Activated T-cell treated with anti-CD3 and anti-CD28 coated beads, Interleukin-2, amount 50 U/mL, for 1 hour (primary cell): ENCODE data around the gene TASOR.
A peak's percentile ranks its signal among the peaks of the same experiment; 100 is the strongest.
"Not testable (repeated sequence)": the region's sequence is repeated elsewhere in the genome, so short reads cannot be mapped to it uniquely, and the experiment has no call there.

Experiments
- DNase-seq: peaks from one replicate; pipeline ENCODE4 v3.0.0-alpha.2; 2020

Gene TASOR

GRCh38 chr3:56683122-56683817 is at the start of gene TASOR:
TSS of gene TASOR (minus strand) at chr3:56683265. CDS start at chr3:56683006, 259 bp downstream.
- peak; percentile 90 for DNase-seq

GRCh38 chr3:56732109-56732508 is 49.0 kb upstream of the TASOR start:
- no peak for DNase-seq

GRCh38 chr3:56725175-56725574 is 42.1 kb upstream of the TASOR start:
- peak; percentile 51 for DNase-seq

- DNase-seq: no peak
Measured at GRCh38 chr3:56724676-56725075, 41.6 kb upstream of the TASOR start.

DNA sequence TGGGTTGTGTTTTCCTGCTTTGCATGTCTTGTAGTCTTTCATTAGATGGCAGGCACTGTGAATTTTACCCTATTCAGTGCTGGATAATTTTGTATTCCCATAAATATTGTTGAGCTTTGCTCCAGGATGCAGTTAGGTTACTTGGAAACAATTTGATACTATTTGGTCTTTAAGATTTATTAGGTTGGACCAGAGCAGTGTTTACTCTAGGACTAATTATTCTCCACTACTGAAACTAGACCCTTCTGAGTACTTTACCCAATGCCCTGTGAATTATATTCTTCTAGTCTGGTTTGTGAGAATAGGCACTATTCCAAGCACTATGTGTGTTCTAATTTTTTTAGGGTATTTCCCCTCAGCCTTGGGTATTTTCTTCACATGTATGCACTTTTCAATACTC is 37.8 kb upstream of the TASOR start:
- DNase-seq: no peak

DNA sequence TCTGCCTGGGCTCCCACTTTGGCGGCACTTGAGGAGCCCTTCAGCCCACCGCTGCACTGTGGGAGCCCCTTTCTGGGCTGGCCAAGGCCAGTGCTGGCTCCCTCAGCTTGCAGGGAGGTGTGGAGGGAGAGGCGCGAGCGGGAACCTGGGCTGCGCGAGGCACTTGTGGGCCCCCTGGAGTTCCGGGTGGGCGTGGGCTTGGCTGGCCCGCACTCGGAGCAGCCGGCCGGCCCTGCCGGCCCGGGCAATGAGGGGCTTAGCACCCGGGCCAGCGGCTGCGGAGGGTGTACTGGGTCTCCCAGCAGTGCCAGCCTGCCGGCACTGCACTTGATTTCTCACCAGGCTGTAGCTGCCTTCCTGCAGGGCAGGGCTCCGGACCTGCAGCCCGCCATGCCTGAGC is 35.7 kb upstream of the TASOR start:
- not testable (repeated sequence) for DNase-seq

- DNase-seq: no peak
Measured at GRCh38 chr3:56711344-56711743, 28.3 kb upstream of the TASOR start.

- not testable (repeated sequence) for DNase-seq
Measured at GRCh38 chr3:56707412-56707811, 24.3 kb upstream of the TASOR start.

DNA sequence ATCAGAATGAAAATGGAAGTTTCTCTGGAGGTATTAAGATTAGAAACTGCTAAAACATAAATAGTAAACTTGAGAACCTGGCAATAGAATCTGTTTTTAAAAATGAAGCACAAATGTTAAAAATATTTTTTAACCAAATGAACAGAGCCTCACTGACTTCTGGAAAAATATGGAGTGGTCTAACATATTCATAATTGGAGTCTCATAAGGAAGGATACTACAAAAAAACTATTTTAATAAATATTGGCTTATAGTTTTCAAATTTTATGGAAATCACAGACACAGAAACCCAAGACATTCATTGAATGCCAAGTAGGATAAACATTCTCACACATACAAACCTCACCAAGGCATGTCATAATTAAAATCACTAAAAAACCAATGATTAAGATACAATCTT is 23.6 kb upstream of the TASOR start:
- no peak for DNase-seq

DNA sequence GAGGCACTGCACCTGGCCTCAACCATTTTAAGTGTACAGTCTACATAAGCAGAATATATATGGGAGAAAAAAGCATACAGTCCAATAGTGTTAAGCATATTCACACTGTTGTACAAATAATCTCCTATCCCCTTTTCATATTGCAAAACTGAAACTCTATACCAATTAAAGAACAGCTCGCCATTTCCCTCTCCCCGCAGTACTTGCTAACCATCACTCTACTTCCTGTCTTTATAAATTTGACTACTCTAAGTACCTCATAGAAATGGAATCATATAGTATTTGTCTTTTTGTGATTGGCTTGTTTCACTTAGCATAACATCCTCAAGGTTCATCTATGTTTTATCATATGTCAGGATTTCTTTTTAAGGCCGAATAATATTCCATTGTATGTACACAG is 21.6 kb upstream of the TASOR start:
- no peak for DNase-seq

DNA sequence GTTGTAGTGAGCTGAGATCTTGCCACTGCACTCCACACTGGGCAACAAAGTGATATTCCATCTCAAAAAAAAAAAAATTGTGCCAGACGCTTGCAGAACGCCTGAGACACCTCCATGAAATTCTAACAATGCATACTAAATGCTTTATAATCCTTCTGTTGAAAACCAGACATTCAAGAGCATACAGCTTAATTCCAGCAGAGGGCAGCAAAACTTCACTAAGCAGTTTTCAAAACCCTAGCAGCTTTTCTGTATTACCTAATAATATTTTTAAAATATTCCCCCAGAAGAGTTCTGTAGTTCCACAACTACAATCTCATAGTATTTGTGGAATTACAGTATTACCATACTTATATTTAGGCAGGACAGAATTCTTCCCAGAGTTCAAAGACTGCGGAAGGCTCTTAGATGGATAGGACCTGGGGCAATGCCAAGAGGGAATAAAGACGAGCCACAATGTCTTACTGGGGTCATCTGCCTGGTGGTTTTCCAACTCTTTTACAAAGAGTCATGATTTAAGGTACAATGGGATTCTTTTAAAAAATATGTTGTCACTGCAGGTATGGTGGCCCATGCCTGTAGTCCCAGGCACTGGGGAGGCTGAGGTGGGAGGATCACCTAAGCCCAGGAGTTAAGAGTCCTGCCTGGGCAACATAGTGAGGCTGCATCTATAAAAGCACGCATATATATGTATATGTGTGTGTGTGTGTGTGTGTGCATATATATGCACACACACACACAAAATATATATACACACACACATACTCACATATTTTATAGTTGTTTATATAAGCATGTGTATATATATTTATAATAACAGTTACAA is 19.6 kb upstream of the TASOR start:
- DNase-seq: no peak

DNA sequence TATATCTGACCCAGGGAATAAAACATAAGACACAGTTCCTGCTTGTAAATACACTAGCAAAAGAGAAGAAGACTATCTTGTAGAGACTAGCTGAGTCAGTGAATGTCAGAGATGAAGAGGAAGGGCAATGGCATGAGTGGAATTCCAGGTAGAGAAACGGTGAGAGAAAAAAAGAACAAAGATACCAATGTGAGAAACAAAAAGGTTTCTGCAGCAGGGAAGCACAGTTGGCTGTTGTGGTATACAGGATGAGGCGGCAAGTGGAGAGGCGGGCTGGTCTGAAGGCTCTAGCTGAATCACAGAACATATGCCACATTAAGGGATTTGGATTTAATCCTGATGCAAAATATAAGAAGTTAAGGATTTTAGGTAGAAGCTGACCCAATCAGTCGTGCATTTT is 17.1 kb upstream of the TASOR start:
- no peak for DNase-seq

- no peak for DNase-seq
Measured at GRCh38 chr3:56694867-56695683, 12.0 kb upstream of the TASOR start.

DNA sequence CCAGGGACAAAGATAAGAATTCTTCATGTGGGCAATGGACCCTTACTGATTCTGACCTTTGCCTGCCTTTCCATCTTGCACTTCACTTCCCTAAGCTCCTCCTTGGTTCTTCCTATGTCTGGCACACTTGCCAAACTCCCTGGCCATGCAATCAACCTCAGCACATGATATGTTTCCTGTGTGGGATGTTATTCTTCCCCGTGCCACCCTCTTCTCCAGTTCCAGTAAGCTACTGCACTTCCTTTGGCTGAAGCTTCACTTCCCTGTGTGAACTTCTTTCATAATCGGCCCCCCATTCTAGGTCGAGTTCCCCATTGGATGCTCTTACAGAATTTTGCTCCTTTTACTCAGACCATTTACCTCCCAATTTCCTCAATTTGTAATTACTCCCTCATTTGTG is 10.7 kb upstream of the TASOR start:
- no peak for DNase-seq

DNA sequence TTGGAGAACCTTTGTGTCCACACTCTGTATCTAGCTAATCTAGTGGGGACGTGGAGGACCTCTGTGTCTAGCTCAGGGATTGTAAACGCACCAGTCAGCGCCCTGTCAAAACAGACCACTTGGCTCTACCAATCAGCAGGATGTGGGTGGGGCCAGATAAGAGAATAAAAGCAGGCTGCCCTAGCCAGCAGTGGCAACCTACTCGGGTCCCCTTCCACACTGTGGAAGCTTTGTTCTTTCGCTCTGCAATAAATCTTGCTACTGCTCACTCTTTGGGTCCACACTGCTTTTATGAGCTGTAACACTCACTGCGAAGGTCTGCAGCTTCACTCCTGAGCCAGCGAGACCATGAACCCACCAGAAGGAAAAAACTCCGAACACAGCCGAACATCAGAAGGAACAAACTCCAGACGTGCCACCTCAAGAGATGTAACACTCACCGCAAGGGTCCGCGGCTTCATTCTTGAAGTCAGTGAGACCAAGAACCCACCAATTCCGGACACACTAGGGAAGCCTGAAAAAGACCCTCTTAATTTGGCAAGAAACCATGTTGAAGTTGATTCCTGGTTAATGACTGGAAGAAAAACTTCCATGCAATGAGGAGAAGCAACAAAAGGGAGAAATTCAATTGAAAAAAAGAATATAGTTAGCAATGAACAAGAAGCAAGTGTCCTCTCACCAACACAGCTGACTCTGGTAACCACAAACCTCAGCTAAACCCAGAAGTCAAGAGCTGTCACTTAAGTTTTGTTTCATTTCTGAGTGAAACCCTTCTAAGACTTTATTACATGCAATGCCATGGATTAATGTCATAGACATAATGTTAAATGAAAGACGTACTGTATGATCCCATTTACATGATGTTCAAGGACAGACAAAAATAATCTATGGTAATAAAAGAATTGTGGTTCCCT is 9.7 kb upstream of the TASOR start:
- DNase-seq: not testable (repeated sequence)

DNA sequence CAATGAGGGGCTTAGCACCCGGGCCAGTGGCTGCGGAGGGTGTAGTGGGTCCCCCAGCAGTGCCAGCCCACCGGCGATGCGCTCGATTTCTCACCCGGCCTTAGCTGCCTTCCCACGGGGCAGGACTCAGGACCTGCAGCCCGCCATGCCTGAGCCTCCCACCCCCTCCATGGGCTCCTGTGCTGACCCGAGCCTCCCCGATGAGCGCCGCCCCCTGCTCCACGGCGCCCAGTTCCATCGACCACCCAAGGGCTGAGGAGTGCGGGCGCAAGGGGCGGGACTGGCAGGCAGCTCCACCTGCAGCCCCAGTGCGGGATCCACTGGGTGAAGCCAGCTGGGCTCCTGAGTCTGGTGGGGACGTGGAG is 8.9 kb upstream of the TASOR start:
- not testable (repeated sequence) for DNase-seq

DNA sequence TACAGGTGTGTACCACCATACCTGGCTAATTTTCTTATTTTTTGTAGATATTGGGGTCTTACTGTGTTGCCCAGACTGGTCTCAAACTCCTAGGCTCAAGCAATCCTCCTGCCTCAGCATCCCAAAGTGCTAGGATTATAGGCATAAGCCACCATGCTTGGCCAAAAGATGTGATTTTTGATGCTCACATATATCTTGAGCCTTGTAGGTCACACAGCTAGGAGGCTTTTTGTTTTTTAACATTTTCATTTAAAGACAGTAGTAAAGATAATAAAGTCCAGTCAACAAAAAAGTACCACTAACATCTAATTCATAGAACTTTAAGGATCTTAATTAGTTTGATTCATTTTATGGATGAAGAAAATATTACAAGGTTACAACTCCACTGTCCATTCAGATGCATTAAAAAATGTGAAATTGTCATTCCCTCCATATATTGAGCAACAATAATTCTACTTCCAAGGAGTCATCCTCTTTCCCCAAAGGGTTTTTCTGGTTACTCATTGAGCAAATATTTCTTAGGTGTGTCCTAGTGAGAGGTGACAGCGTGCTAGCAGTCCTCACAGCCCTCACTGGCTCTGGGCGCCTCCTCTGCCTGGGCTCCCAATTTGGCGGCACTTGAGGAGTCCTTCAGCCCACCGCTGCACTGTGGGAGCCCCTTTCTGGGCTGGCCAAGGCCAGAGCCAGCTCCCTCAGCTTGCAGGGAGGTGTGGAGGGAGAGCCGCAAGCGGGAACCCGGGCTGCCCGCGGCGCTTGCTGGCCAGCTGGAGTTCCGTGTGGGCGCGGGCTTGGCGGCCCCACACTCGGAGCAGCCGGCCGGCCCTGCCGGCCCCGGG is 8.3 kb upstream of the TASOR start:
- no peak for DNase-seq

DNA sequence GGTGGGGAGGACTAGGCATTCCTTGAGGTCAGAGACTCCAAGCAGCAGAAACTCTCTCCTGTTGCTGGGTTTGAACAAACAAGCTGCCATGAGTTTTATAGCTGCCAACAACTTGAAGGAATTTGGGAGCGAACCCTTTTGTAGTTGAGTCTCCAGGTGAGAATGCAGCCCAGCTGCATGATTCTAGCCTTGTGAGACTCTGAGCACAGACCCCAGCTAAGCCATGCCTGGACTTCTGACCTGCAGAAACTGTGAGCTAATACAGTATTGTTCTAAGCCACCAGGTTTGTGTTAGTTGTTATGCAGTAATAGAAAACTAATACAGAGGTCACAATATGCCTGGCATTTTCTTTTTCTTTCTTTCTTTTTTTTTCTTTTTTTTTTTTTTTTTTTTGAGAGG is 6.2 kb upstream of the TASOR start:
- DNase-seq: no peak

DNA sequence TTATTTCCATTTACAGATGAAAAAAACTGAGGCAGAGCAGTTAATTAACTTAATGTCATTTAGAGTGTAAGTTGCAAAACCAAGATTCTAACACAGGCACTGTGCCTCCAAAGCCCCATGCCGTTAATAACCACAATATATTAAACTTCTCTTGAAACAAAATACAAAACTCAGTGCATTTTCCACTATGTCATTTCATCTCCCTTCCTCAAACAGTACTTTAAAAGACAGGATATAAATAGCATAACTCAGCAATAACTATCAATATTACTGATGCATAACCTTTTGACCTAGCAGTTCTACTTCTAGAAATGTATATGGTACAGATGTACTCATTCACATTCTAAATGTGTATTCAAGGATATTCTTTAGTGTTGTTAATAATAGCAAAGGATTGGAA is 5.1 kb upstream of the TASOR start:
- no peak for DNase-seq

DNA sequence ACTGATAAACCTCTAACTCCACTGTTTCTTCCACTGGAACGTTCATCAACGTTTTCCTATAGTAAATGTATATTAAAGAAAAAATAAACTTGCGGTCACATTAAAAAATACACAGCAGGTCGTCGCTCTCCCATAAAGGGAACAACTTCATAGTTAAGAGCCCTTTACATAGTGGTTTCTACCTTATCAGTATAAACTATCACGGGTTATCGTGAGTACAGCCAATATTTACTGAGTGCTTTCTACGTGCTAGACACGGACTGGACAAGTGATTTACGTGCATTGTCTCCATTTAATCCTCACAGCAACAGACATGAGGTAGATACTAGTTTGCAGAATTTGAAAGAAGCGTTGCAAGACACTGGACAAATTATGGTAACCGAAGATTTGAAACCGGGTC is 964 bp upstream of the TASOR start:
- no peak for DNase-seq

GRCh38 chr3:56682462-56683121 is 473 bp downstream of the TASOR start:
- DNase-seq: peak; percentile 83
